Measurements from ENCODE around the gene DGKI. TPM values are rescaled to one million over a fixed set of nuclear protein-coding genes. Genes with fewer than 3 reads are reported as not detected.

The DGKI gene
- total RNA-seq, 2 donors from 2014 or later, result 4.4 to 5.9 TPM

DNA sequence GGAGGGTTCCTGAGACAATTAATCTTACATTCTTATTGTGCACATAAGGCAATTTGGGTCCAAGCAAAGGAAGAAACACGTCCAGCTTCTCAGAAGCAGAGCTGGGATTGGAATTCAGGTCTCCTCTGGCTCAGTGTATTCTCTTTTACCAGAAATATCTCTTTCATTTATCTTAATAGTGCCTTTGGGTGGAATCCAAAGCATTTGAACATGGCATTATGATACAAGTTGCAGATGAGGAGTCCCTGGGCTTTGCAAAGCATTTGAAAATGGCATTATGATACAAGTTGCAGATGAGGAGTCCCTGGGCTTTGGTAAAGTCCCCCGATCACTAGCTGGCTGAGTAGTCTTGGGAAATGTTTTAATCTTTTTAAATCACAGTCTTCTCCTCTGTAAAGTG lies 473.3 kb downstream of the DGKI start:
- no peak overlapping the region for H3K4me3 ChIP-seq
- H3K9me3 ChIP-seq, result peaks cover 0 to 7% of the 10 kb centered on the region in 2 donors
- no peak for DNase-seq (ENCODE audit: low spot score)
- H3K4me1 ChIP-seq, result no peaks in the 10 kb centered on the region
- H3K27me3 ChIP-seq, result no peaks in the 10 kb centered on the region
- no peak overlapping the region for H3K27ac ChIP-seq
- TF ChIP-seq, protein P1, sequence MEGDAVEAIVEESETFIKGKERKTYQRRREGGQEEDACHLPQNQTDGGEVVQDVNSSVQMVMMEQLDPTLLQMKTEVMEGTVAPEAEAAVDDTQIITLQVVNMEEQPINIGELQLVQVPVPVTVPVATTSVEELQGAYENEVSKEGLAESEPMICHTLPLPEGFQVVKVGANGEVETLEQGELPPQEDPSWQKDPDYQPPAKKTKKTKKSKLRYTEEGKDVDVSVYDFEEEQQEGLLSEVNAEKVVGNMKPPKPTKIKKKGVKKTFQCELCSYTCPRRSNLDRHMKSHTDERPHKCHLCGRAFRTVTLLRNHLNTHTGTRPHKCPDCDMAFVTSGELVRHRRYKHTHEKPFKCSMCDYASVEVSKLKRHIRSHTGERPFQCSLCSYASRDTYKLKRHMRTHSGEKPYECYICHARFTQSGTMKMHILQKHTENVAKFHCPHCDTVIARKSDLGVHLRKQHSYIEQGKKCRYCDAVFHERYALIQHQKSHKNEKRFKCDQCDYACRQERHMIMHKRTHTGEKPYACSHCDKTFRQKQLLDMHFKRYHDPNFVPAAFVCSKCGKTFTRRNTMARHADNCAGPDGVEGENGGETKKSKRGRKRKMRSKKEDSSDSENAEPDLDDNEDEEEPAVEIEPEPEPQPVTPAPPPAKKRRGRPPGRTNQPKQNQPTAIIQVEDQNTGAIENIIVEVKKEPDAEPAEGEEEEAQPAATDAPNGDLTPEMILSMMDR (IDR thresholded peaks at IDR 0.05), result no peak
- no peaks in the 10 kb centered on the region for H3K36me3 ChIP-seq

DNA sequence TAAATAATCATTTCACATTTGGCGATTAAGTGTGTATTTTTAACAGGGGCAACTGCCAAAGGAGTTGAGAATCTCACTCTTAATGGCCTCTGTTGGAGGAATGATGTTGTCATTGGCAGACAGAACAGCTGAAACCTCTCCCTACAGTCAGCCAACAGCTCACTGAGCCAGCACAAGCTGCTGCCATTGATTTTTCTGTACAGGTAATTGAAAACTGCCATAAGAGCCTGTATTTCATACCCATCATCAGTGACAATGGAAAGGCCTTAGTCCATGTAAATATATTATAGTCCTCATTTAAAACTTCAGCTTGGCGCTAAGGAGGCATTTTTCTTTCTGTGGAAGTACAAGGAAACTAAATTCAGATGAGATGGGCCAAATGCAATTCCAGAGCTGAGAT lies 475.2 kb downstream of the DGKI start:
- DNase-seq (ENCODE audit: low spot score), result no peak
- H3K36me3 ChIP-seq, result no peaks in the 10 kb centered on the region
- H3K4me3 ChIP-seq, result no peak overlapping the region
- no peaks in the 10 kb centered on the region for H3K27me3 ChIP-seq
- H3K9me3 ChIP-seq, result no peaks in the 10 kb centered on the region
- no peaks in the 10 kb centered on the region for H3K4me1 ChIP-seq
- TF ChIP-seq, protein P1 (IDR thresholded peaks at IDR 0.05), result no peak
- H3K27ac ChIP-seq, result no peak overlapping the region

DNA sequence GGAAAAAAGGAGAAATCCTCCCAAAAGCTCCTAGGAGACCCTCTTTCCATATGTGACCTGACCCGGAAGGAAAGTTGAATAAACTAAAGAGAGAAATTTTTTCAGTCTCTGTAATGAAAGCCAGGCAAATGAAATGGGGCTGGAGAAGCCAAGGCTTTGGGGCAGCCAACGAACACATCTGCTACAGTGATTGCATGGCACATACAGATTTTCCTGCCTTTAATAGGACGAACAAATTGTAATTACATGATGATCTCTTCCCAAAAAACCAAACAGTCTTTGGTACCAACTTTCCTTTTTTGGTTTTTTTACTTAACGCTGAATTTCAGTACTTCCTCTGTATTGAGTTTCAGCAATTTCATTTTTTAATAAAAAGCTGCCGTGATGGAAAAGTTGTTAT lies 479.8 kb downstream of the DGKI start:
- DNase-seq (ENCODE audit: low spot score), result no peak
- H3K9me3 ChIP-seq, result no peaks in the 10 kb centered on the region
- H3K27me3 ChIP-seq, result no peaks in the 10 kb centered on the region
- TF ChIP-seq, protein P1 (IDR thresholded peaks at IDR 0.05), result no peak
- no peak overlapping the region for H3K4me3 ChIP-seq
- H3K4me1 ChIP-seq, result no peaks in the 10 kb centered on the region
- H3K27ac ChIP-seq, result no peak overlapping the region
- no peaks in the 10 kb centered on the region for H3K36me3 ChIP-seq

DNA sequence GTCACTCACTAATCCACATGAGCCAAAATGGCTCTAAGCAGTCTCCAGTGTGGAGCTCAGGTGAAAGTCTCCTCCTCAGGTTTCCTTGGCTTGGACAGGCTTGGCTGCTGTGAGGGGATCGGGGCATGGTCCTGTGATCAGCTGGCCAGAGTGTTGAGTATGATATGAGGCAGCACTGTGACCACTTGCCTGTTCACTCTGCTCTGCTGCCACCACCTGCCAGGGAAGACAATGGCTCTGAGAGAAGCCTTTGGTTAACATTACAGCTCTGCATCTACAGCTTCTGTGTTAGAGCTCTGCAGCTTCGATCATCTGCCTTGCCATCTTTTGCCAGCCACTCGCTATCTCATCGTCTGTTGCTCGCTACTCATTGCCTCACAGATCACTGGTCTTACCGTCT lies 483.1 kb downstream of the DGKI start:
- Histone ChIP-seq H3K4me1 (no peaks in the 10 kb centered on the region), H3K36me3 (no peaks in the 10 kb centered on the region), H3K4me3 (no peak overlapping the region), H3K27ac (no peak overlapping the region), H3K27me3 (no peaks in the 10 kb centered on the region), H3K9me3 (peaks cover 0 to 25% of the 10 kb centered on the region in 2 donors)
- no peak for DNase-seq (ENCODE audit: low spot score)
- TF ChIP-seq, protein P1 (IDR thresholded peaks at IDR 0.05), result no peak

- Histone ChIP-seq H3K36me3 (no peaks in the 10 kb centered on the region), H3K4me3 (no peak overlapping the region), H3K9me3 (peaks cover 0 to 25% of the 10 kb centered on the region in 2 donors), H3K27ac (no peak overlapping the region), H3K27me3 (no peaks in the 10 kb centered on the region), H3K4me1 (no peaks in the 10 kb centered on the region)
- TF ChIP-seq, protein P1 (IDR thresholded peaks at IDR 0.05), result no peak
- no peak for DNase-seq (ENCODE audit: low spot score)
Observed at GRCh38 chr7:137360087-137360679, 486.6 kb downstream of the DGKI start.

DNA sequence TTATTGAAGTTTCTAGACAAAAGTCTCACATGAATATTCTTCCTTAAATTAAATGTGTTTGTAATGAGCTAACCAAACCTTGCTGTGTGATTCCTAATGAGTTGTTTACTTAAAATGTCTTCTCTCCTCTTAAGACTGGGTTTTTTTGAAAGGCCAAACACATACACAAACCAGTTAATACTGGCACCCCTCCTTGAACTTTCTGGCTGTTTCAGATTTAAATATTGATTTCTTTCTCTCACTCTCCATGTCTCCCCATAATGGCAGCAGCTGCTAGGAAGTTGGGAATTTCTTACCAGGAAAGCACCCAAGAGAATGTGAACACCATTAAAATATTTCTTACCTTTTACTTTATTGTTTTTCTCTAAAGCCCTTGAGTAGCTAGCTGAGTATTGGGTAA lies 491.8 kb downstream of the DGKI start:
- no peaks in the 10 kb centered on the region for H3K36me3 ChIP-seq
- TF ChIP-seq, protein P1 (IDR thresholded peaks at IDR 0.05), result no peak
- H3K27ac ChIP-seq, result no peak overlapping the region
- peaks cover 0 to 7% of the 10 kb centered on the region in 2 donors for H3K9me3 ChIP-seq
- no peak overlapping the region for H3K4me3 ChIP-seq
- H3K27me3 ChIP-seq, result no peaks in the 10 kb centered on the region
- no peak for DNase-seq (ENCODE audit: low spot score)
- no peaks in the 10 kb centered on the region for H3K4me1 ChIP-seq
